CD4-positive, alpha-beta T cell treated with Interleukin-4 for 4 hours (primary cell): ENCODE results near the gene TBCK.
"Not testable (repeated sequence)": the region's sequence is repeated elsewhere in the genome, so short reads cannot be mapped to it uniquely, and the experiment has no call there.

Source experiments
- DNase-seq: peaks from one replicate; pipeline ENCODE4 v3.0.0-alpha.2; 2020

TBCK gene

DNA sequence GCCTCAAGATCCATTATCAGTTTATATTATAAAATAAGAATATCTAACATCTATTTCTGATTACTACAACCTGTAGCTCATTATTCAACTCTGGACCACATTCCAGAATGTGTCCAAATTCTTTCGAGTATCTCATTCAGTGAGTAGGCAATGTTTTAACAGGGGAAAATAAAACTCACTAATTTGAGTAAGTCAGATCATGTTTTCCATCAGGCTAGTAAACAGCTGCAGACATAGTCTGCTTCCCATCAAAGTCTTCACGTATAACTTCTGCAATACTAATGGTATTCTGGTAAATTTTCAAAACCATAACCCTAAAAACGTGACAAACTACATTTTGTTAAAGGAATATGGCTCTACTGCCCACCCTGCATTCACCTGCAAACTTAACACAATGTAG, 31.8 kb downstream of the TBCK start:
- no peak for DNase-seq

DNA sequence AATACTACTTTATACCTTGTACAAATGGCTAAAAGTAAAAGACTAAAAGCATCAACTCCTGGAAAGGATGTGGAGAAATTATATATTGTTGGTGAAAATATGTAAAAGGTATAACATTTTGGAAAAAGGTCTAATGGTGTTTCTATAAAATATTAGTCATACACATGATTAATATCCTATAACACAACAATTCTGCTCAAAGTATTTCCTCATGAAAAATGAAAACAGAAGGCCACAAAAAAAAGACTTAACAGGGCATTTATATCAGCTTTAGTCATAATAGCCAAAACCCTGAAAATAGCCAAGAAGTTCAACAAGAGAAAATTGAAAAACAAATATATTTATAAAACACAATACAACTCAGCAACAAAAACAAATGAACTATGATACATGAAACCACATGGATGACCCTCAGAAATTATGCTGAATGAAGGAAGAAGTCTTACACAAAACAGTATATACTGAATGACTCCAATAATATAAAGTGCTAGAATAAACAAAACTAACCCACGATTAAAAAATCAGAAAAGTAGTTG, 38.8 kb downstream of the TBCK start:
- DNase-seq: no peak

DNA sequence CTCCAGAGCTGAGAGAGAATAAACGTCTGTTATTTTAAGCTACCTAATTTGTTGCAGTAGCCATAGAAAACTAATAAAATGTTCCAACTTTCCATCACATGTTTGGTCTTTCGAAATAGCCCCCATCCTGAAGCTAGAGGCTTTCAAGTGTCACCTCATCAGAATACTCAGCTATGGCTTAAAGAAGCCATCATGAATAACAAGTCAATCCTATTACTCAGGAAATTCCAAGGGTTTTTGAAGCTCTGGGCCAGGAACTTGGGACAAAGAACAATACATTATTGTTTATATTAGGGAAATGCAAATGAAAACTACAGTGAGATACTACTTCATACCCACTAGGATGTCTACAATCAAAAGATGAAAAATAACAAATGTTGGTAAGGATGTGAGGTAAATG, 42.2 kb downstream of the TBCK start:
- no peak for DNase-seq

DNA sequence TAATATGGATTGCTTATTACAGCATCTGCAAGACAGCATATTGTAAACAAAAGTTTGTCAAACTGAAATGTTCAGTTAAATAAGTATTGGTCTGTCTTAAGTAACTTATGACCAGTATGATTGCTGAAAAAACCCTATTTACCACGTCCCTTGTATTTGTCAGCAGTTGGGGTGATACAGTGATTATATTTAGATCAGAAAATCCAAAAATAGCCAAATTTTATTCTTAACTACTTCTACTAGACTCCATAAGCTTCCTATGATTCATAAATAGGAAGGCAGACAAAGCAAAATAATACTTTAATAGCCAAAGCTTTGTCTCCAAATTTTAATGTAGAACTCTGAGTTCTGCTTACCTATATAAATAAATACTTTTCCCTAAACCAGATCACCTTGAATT, 45.3 kb downstream of the TBCK start:
- no peak for DNase-seq

DNA sequence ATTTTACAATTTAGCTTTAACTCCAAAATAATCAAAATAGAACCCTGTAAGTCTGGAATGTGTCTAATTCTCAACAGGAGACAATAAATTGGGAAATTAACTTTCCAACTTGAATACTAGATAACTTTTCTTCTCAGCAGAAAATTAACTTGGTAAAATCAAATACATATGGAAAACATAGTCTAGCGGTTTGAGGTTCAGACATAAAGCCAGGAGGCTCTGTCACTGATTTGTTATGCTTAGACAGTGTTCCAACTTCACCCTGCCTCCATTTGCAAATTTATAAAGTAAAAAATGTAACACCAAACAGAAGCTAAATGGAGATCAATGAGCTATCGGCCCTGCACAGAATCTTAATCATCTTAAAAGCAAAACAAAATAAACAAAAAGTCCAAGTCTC, 46.3 kb downstream of the TBCK start:
- DNase-seq: no peak

DNA sequence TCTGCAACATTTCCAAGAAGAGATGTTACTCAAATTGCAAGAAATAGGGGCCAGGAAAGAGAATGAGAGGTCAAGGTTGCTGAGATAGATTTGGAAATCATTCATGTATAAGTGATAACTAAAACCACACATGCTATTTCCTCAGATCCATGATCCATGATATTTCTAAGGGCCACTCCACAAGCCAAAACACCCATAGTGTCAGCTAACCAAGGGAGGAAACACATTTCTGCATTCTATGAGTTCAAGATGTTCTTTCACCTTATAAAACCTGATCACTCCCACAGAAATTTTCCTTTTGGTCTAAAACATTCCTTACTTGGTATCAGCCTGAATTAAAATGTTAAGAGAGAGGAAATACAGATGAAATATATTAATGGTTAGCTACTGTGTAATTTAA, 47.2 kb downstream of the TBCK start:
- DNase-seq: no peak

DNA sequence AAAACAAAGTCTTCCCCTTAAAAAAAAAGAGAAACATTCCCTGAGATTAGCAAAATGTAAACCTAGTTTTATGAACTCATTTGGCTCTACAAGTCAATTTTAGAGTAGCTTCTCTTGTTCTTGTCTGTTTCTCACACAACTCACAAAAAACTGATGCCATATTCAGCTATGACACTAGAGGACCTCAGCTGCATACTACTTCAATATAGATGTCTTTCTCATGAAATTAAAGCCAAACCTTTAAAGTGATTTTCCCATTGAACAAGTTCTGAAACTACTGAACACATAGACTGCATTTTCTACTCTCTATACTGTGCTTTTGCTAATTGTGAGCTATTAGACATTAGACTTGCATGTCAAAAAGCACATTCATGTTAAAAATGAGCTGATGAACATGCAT, 49.8 kb downstream of the TBCK start:
- DNase-seq: peak; percentile 5

DNA sequence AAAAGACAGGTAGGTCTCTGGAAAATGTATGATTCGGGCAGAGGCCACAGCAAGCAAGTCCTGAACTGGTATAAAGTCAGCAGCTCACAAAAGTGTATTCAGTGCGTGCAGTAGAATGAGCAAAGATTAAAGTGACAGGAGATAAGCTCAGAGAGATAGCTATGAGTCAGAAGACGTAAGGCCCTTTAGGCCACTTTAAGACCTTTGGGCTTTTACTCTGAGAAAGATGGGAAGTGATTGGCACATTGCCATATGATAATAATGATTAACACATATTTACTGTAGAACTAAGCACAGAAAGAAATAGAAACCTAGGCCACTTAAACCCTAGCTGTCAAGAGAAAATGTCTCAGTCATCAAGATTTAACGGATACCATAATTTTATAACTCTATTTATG, 51.7 kb downstream of the TBCK start:
- no peak for DNase-seq

DNA sequence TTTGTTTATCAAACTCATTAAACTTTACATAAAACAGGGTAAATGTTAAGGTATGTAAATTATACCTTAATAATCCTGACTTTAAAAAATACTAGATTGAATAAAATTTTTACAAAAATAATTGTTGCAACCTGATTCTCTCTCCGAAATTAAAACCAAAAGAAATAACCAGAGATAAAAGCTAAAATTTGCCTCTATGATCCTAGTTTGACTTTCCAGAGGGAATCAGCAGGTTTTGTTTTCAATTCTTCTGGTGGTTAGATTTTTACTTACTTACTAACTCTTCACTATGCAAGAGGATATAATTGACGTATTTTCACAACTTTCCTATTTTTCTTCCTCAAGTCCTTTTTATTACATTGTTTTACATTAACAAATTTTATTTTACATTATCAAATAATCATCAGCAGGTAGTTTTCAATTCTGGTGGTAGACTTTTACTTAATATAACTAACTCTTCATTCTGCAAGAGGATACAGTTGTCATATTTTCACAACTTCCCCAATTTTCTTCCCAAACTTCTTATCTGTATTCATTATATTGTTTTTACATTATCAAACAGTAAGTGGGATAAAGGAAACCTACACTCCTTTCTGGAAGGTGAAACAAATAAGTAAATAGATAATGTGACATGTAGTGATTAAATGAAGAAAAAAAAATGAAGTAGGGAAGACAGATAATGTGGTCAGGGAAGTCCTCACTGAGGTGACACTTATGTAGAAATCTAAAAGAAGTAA, 52.2 kb downstream of the TBCK start:
- DNase-seq: no peak

DNA sequence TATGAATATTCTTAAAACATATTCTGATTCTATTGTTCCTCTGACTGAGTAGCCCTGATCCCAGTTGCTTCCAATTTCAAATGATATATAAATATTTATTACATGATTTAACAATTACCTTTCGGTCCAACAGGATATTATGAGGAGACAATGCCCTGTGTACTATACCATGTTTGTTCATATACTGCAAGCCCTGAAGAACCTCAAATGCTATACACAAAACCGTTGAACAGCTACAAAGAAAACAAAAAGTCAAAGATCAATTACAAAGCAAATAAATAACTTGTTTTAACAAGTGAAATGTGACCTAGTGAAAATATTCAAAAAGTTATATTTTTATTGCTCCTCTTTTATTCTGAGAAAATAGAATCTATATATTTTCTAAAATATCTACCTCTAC, 54.0 kb downstream of the TBCK start:
- DNase-seq: no peak

DNA sequence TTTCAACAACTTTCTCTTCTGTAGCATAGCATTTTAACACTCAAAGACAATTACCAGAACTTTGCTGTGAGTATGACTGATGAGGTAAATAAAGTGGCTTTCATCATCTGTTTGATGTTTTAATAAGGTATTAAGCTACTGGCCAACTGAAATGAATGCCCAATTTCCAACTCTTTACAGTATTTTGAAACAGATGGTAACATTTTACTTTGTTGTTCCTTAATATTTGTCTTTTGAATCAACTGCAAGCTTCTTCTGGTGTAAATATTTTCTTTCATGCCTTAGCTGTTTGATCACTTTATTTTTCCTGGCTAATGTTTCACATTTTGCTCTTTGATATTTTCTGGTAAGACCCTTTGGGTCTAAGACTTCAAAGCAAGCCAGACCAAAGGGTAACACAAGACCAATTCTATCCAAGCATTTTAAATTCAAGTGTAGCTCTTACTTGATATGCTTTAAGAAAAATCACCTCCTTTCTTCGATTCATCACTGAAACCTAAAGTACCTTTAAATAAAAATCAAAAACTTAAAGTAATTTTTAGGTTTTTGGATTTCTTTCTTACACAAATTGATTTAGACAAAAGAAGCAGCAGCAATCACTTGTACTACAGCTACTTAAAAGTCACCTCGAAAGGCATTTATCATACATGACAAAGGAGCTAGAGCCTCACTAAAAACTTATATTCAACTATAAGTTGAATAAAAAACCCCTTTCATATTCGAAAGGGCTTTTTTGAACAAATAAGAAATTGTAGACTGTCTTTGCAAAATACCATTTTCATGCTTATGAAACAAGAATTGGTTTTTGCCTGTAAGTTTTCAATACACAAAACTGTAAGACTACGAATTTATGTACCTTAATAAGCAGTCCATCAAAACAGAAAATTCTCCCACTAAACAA, 57.6 kb downstream of the TBCK start:
- no peak for DNase-seq

DNA sequence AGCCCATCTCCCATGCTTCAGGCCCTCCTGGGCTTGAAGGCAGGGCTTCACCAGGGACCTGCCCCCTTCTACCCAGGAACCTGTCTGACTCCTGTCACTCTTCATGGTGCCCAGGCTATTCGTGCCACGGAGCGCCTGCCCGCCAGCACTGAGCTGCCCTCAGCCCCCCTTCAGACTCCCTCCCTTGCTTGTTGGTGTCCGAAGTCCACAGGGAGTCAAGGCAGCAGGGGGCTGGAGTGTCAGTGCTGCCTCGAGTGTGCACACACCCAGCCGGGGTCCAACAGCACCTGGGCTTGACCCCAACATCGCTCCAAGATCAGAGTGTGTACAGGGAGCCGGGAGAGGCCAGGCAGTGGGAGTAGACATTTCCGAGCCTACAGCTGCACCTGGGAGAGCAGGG, 59.8 kb downstream of the TBCK start:
- DNase-seq: no peak

DNA sequence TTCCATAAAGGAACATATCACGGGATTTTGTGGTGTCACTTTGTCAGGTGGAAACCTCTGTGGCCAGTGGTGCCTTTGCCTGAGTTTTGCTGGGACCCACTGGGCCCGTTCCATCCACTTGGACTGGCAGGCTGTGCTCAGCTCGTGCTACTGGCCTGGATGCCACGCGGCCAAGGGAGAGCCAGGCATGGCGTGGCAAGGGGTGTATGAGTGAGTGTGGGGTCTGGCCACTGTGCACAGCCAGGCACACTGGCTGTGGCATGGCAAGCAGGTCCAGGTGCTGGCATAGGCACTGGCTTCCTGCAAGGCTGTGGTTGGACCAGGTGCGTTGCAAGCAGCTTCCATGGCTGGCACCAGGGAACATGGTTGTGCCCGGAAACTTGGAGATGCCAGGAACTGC, 60.8 kb downstream of the TBCK start:
- no peak for DNase-seq

DNA sequence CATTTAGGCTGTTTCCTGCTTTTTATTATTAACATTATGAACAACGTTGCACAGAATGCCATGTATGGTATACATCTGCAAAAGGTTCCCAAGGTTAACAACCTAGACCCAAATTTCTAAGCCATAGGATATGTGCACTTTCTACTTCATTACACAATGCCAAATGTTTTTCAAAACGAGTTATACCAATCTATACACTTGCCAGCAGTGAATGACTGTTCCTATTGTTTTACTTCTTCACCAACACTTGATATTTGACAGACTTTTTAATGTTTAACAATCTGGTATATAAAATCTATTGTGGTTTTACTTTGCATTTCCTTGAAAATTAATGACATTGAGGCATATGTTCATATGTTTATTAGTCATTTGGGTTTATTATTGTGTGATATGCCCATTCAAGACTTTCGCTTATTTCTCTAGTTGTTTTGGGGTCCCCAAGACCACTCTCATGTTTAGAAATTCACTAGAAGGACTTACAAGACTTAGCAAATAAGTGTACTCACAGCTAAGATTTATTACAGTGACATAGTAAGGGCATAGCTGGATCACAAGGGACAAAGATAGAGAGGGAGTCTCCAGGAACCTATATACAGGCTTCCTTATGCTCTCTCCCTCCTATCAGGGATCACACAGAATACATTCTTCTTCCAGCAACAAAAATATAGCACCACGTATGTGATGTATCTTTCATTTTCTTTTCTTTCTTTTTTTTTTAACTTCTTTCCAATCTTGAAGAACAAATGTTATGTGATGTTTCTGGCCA, 62.5 kb downstream of the TBCK start:
- DNase-seq: no peak

DNA sequence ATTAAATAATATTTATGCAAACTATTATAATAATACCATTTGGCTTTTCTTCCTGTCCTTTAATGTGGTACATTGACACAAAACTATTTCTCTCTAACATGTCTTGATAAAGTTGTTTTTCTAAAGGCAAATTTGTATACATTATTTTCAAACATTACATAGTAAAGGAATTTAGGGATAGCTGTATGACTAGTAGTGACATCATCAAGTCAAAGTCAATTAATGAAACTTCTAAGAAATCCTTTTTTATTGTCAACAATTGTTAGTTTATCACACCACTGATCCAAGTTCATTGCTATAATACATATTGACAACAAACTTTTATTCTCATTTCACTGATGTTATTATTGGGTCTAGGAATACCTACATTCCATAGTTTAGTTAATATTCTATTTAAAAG, 68.4 kb downstream of the TBCK start:
- DNase-seq: no peak

DNA sequence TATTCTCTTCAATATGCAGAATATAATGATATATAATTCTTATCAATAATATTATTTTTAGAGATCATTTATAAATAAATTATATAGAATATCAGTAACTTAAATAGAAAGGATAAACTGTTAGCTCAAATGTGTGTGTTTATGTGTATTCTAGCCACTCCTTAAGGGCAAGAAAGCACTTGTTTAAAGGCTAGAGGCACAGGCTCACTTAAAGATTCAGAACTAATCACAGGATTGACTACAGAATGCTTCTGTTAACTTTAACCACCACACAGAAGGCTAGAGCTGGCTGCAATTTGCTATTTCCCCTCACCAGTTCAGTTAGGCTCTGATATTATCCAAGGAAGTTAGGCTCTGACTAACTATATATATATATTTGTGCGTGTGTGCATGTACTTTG, 69.6 kb downstream of the TBCK start:
- no peak for DNase-seq

DNA sequence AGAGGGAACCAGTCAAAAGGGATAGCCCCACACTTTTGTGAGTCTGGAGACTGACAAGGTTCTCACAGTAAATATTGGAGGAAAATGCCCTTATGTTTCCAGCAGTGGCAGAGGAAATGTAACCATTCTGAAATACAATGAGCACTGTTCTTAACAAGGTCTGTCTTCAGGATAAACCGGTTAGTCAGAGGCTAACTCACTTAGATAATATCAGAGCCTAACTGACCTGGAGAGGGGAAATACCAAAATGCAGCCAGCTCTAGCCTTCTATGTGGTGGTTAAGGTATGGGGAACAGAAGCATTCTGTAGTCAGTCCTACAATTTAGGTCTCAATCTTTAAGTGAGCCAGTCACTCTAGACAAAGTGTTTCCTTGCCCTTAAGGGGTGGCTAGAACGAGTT, 70.8 kb downstream of the TBCK start:
- DNase-seq: no peak

DNA sequence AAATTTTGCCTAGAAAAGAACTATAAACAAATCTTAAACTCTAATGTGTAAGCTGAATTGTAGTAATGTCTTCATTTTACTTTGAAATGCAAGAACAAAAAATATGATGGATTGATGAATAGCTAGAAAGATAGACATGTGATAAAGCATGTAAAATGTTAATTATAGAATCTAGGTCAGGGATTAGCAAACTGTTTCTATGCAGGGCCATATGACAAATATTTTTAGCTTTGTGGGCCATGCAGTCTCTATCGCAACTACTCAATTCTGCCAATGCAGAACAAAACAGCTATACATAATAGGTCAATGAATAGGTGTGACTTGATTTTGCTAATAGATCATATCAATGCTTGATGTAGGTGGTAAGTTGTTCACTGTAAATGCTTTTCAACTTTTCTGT, 75.3 kb downstream of the TBCK start:
- no peak for DNase-seq

DNA sequence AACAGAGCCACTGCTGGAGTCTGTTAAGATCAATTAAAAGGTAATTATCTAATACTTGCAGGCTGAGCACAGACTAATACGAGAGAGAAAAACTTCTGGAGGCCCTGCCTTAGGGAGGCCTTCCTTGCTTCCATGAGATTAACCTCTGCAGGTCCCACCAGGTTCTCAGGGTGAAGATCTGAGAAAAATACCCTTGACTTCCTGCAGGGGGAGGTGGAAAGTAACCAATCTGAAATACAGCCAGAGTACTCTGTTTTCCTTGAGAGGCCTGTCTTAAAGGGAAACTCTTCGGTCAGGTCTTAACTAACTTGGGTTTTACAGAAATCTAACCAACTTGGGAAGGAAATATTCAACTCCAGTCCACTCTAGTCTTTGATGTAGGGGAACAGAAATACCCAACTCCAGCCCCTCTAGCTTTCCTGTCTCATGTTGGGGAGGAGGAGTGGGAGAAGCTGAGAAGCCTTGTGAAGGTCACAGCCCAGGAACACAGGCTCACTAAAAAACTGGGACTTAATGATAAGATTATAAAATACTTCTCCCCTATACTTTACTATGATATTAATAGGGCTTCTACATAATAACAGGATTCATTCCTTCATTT, 77.1 kb downstream of the TBCK start:
- peak; percentile 3 for DNase-seq

DNA sequence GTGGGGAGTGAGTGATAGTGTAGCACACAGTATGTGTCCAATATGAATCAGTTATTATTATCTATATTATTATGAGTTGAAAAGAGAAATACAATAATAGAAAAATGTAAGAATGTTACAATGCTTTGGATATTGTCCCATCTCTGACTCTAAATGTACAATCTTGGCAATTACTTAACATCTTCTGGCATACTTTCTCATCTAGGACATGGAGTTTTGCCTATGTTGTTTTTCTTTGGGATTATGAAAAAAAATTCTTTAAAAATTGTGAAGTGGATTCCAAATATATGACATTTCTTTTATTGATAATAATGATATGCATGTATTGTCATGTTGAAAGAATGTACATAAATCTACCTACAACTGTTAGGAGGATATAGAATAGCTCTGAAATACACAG, 84.1 kb downstream of the TBCK start:
- no peak for DNase-seq

DNA sequence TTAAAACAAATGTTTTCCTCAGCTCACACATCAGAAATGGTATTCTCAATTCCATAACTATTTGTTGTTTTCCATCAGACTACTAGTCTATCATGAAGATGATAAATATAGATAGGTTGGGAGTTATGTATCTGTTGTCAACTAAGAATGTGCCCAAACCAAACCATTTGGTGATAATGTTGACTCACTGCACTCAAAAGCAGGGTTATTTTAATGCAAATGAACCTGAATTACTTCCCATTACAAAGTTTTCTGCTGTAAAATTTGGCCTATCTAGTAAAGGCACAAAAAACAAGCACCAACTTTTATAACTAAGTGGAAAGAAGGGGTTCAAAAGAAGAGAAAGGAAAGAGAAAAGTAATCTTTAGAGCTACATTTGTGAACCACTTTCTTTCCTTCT, 93.5 kb downstream of the TBCK start:
- DNase-seq: no peak

DNA sequence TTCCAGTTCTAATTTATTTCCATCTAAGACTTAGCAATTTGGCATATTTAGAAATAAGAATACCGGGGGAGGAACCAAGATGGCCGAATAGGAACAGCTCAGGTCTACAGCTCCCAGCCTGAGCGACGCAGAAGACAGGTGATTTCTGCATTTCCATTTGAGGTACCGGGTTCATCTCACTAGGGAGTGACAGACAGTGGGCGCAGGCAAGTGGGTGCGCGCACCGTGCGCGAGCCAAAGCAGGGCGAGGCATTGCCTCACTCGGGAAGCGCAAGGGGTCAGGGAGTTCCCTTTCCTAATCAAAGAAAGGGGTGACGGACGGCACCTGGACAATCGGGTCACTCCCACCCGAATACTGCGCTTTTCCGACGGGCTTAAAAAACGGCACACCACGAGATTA, 102.7 kb downstream of the TBCK start:
- DNase-seq: not testable (repeated sequence)

DNA sequence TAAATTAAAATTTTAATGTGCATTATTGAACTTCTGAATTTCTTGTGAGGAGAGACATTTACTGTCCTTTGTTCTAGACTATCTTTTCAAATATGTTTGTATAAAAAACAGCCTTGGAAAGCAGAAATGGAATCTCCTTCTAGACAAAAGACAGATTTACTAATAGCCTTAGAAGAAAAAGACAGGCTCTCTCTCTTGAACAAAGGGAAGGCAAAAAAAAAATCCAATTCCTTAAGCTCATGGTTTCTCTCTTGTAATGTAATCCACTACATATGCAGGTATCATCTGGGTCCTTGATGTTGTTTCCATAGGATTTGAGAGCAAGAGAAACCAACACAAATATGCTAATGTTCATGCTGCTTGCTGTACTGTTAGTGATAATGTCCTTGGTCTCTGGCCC, 106.0 kb downstream of the TBCK start:
- DNase-seq: no peak
